Cardiac fibroblast (primary cell): ENCODE data around the gene ZNF628.

Experiments used
- DNase-seq, 2 donors: peaks; one replicate each; pipeline versions ENCODE4 v3.0.0 to v3.0.0-alpha.2; 2010; ENCODE audit warnings: low read depth in 2 of 2
- H3K4me3 ChIP-seq, 2 donors: replicated peaks in 1 of 2; 1 replicate in 1 of 2; 2 replicates in 1 of 2; pipeline ENCODE4 v1.5.1; 2011; ENCODE audit warnings: low read depth in 2 of 2, low read length in 2 of 2, mild to moderate bottlenecking in 2 of 2, moderate library complexity in 1 of 2
- TF ChIP-seq, protein P1 (sequence below): IDR thresholded peaks from one replicate; pipeline ENCODE4 v1.5.1; 2011; ENCODE audit warnings: low read depth, mild to moderate bottlenecking, low read length, inconsistent platforms

ZNF628 gene

DNA sequence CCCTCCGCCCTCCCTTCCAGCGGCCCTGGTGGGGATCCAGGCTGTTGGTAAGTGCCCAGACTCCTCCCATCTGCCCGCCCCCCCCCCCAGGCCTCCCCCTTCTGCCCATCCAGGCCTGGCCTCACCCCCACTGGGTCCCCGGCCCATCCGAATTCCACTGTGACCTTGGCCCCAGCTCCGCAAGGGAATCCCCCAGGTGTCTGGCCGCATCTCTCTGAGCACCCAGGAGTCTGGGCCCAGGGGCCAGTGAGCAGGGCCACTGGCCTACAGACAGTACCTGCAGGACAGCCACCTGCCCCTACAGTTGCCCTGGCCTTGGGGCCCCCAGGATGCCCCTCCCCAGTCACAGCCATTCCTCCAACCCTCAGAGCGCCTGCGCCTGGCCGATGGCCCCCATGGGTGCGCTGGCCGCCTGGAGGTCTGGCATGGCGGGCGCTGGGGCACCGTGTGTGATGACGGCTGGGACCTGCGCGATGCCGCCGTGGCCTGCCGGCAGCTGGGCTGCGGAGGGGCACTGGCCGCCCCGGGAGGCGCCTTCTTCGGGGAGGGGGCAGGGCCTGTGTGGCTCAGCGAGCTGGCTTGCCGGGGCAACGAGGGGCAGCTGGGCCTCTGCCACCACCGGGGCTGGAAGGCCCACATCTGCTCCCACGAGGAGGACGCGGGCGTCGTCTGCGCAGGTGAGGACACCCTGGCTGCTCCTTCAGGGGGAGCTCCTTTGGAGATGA is 12.7 kb downstream of the ZNF628 start:
- TF ChIP-seq, protein P1, sequence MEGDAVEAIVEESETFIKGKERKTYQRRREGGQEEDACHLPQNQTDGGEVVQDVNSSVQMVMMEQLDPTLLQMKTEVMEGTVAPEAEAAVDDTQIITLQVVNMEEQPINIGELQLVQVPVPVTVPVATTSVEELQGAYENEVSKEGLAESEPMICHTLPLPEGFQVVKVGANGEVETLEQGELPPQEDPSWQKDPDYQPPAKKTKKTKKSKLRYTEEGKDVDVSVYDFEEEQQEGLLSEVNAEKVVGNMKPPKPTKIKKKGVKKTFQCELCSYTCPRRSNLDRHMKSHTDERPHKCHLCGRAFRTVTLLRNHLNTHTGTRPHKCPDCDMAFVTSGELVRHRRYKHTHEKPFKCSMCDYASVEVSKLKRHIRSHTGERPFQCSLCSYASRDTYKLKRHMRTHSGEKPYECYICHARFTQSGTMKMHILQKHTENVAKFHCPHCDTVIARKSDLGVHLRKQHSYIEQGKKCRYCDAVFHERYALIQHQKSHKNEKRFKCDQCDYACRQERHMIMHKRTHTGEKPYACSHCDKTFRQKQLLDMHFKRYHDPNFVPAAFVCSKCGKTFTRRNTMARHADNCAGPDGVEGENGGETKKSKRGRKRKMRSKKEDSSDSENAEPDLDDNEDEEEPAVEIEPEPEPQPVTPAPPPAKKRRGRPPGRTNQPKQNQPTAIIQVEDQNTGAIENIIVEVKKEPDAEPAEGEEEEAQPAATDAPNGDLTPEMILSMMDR, result no peak
- no peak for DNase-seq
- peak overlapping the region in 1 of 2 donors; percentile 43 for H3K4me3 ChIP-seq

DNA sequence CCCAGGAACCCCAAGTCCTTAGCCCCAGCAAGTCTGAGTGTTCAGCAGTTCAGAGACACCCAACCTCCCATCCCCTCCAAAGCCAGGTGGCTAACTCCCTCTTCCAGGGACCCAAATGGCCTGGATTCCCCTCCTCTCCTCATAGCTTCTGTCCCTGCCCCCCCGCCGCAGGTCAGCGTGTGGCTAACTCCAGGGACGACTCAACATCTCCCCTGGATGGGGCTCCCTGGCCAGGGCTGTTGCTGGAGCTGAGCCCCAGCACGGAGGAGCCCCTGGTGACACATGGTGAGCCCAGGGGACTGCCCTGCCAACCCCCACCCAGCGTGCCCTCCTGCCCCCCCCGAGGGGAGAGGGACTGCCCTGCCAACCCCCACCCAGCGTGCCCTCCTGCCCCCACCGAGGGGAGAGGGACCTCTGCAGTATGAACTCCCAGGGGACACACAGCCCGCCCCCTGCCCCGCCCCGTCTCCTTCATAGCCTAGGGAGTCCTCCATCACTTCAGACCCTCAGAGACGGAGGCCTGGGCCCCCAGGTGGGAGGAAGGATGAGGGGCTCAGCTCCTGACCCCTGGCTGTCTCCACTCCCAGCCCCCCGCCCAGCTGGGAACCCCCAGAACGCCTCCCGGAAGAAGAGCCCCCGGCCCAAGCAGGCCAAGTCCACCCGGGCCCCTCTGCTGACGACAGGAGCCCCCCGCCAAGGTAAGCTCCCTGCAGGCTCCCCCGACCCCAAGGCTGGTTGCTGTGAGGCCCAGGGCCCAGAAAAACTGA is 13.5 kb downstream of the ZNF628 start:
- no peak for DNase-seq
- TF ChIP-seq, protein P1, result no peak
- no peak overlapping the region for H3K4me3 ChIP-seq

GRCh38 chr19:55490478-55491432 is 14.3 kb downstream of the ZNF628 start:
- TF ChIP-seq, protein P1, result no peak
- H3K4me3 ChIP-seq, result no peak overlapping the region
- DNase-seq, result peak in 1 of 2 donors; percentile 36

DNA sequence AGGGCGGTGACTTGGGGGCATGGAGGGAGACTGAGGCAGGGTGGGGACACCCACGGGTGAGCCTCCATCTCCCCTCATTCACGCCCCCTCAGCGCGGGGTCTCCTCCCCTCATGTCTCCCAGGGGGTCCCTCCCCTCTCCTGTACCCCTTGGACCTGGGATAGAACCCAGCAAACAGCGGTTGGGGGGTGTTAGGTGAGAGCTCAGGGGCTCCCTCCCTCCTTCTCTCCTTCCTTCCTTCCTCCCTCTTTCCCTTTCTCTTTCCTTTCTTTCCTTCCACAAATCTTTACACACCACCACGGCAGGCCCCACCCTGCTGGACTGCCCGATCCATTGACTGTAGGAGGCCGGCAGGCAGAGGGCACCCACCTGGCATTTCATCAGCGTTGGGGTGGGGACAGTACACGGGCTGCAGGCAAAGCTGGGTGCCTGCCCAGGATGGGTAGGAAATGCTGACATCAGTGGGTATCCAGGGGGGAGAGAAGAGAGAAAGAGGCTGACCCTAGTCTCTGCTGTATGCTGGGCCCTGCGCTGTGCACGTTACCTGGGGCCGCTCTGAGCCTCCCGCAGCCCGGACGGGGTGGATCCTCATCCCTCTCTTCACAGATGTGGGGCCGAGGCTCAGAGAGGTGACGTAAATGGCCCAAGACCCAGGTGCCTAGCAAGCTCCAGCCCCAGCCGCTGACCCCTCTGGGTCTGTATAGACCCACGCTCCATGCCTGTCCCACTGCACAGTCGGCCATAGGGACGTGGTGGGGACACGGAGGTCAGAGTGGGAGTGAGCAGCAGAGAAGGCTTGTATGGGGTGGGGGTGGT is 15.3 kb downstream of the ZNF628 start:
- no peak for DNase-seq
- H3K4me3 ChIP-seq, result no peak overlapping the region
- TF ChIP-seq, protein P1, result no peak

DNA sequence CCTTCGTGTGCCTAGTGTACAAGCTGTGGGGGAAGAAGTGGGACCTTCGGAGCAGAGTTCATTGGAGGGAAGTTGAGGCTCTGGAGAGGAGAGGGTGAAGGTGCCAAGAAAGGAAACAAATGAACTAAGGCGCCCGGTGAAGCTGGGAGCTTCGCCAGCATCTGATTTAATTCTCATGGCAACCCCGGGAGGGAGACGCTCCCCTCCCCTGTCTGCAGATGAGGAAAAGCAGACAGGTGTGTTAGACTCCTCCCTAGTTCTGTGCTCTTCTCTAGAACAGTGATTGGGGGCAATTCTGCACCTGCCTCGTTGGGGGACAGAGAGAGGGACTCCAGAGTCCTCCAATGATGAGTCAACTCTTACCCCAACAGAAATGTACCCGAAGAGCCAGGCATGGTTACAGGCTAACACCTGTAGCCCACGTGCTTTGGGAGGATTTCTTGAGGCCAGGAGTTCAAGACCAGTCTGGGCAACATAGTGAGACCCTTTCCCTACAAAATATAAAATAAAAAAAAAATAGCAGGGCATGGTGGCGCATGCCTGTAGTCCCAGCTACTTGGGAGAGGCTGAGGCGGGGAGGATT is 16.0 kb downstream of the ZNF628 start:
- TF ChIP-seq, protein P1, result no peak
- DNase-seq, result no peak
- H3K4me3 ChIP-seq, result no peak overlapping the region
